DOHH2 (cell line): ENCODE data around the gene DNAH10.

Source experiments
- EZH2phosphoT487 ChIP-seq: fragments of 200-600 bp; sonication (generic); IDR thresholded peaks from 2 replicates; pipeline ENCODE4 v1.6.1; 2017; ENCODE audit warnings: borderline replicate concordance, mild to moderate bottlenecking, antibody characterized with exemption, low read length, moderate library complexity, mixed read lengths
- TF ChIP-seq, protein P1 (sequence below): fragments of 200-600 bp; sonication (generic); IDR thresholded peaks from one replicate; pipeline ENCODE4 v1.5.1; 2014; ENCODE audit warnings: antibody characterized with exemption, mild to moderate bottlenecking, low read depth, low read length; ENCODE audit not compliant: poor library complexity, severe bottlenecking

GRCh38 chr12:123879101-123879500 is 117.0 kb downstream of the DNAH10 start:
- TF ChIP-seq, protein P1, sequence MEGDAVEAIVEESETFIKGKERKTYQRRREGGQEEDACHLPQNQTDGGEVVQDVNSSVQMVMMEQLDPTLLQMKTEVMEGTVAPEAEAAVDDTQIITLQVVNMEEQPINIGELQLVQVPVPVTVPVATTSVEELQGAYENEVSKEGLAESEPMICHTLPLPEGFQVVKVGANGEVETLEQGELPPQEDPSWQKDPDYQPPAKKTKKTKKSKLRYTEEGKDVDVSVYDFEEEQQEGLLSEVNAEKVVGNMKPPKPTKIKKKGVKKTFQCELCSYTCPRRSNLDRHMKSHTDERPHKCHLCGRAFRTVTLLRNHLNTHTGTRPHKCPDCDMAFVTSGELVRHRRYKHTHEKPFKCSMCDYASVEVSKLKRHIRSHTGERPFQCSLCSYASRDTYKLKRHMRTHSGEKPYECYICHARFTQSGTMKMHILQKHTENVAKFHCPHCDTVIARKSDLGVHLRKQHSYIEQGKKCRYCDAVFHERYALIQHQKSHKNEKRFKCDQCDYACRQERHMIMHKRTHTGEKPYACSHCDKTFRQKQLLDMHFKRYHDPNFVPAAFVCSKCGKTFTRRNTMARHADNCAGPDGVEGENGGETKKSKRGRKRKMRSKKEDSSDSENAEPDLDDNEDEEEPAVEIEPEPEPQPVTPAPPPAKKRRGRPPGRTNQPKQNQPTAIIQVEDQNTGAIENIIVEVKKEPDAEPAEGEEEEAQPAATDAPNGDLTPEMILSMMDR: no peak
- TF ChIP-seq EZH2phosphoT487: no peak
